Testis (tissue), 3 donors: Measurements from ENCODE around the gene MRGPRD. TPM values are rescaled to one million over a fixed set of nuclear protein-coding genes. Genes with fewer than 3 reads are reported as not detected.

Source experiments
- DNase-seq: peaks from one replicate; pipeline ENCODE4 v3.0.0-alpha.2; 2019
- H3K27ac ChIP-seq, 2 donors: fragments of 200-600 bp; sonication (generic); one replicate each; pipeline ENCODE4 v1.5.1; 2019
- H3K27me3 ChIP-seq: fragments of 200-600 bp; sonication (generic); one replicate; pipeline ENCODE4 v1.5.1; 2019
- H3K36me3 ChIP-seq: fragments of 200-600 bp; sonication (generic); one replicate; pipeline ENCODE4 v1.5.1; 2017; ENCODE audit warnings: low read depth; ENCODE audit errors: missing control alignments
- H3K4me1 ChIP-seq: fragments of 200-600 bp; sonication (generic); one replicate; pipeline ENCODE4 v1.5.1; 2019
- H3K4me3 ChIP-seq, 2 donors: fragments of 200-600 bp; sonication (generic); one replicate each; pipeline ENCODE4 v1.5.1; 2017 to 2019
- H3K9me3 ChIP-seq: fragments of 200-600 bp; sonication (generic); one replicate; pipeline ENCODE4 v1.5.1; 2017
- CTCF ChIP-seq, 3 experiments: fragments of 450-650 bp in 2 of 3; fragments of 200-600 bp in 1 of 3; sonication (generic) in 1 of 3; IDR thresholded peaks; one replicate each; pipeline ENCODE4 v1.5.1; 2016 to 2019; ENCODE audit warnings: antibody characterized with exemption in 3 of 3, mild to moderate bottlenecking in 2 of 3, moderate library complexity in 1 of 3
- POLR2A ChIP-seq: fragments of 450-650 bp; IDR thresholded peaks from one replicate; pipeline ENCODE4 v1.6.1; 2017; ENCODE audit warnings: antibody characterized with exemption, mild to moderate bottlenecking, moderate library complexity
- whole genome bisulfite sequencing, 2 donors: methylation state at CpG; one replicate each; pipeline ENCODE4 v1.1.5; 2018; 5-methylcytosine and 5-hydroxymethylcytosine counted together
- intact Hi-C: fragments of 100-400 bp; cut with DNase I; formaldehyde crosslinking; loops from one replicate; pipeline ENCODE4 v1.15.1; 2023; ENCODE audit warnings: low total_unique reads
- polyA plus RNA-seq: library from polyadenylated mRNA; stranded (reverse); fragments of 350-450 nt; fragmentation: Illumina TruSeq; extraction: RNeasy Lipid Tissue Mini Kit (QIAGEN cat#74804); gene quantifications from one replicate; pipeline ENCODE4 v1.2.3, GENCODE V29; 2014; ENCODE audit warnings: low read depth, low replicate concordance; ENCODE audit not compliant: insufficient read depth
- total RNA-seq, 2 donors: library from RNA; depleted of rRNA; stranded (reverse); fragments of >200 nt; gene quantifications; one replicate each; pipeline ENCODE4 v1.2.3, GENCODE V29; 2016

The MRGPRD gene
- total and polyA plus RNA-seq, 3 donors from 2014 or later = not detected

- Histone ChIP-seq H3K36me3 (no peaks in the 10 kb centered on the region), H3K27me3 (no peaks in the 10 kb centered on the region), H3K9me3 (no peaks in the 10 kb centered on the region), H3K4me3 (no peak overlapping the region), H3K27ac (no peak overlapping the region), H3K4me1 (peaks cover 4% of the 10 kb centered on the region)
- DNase-seq = peak; percentile 54
- WGBS, 2 donors = 36 to 53% methylated on average over 13 to 30 of the region's 30 CpGs
- intact Hi-C loops = no loop called here
- TF ChIP-seq POLR2A (no peak), CTCF (IDR thresholded peaks at IDR 0.05) (no peak)
Observed at GRCh38 chr11:68954836-68955606, 25.8 kb downstream of the MRGPRD start.

- Histone ChIP-seq H3K4me1 (peaks cover 4% of the 10 kb centered on the region), H3K4me3 (no peak overlapping the region), H3K9me3 (no peaks in the 10 kb centered on the region), H3K27me3 (no peaks in the 10 kb centered on the region), H3K27ac (no peak overlapping the region), H3K36me3 (no peaks in the 10 kb centered on the region)
- intact Hi-C loops = no loop called here
- DNase-seq = no peak
- WGBS, 2 donors = 82 to 87% methylated on average over 2 to 9 of the region's 9 CpGs
- no peak for TF ChIP-seq POLR2A
- TF ChIP-seq CTCF (IDR thresholded peaks at IDR 0.05) = no peak
Observed at GRCh38 chr11:68950762-68951161, 30.0 kb downstream of the MRGPRD start.

- peaks cover 4% of the 10 kb centered on the region for H3K4me1 ChIP-seq
- H3K36me3 ChIP-seq = no peaks in the 10 kb centered on the region
- H3K27ac ChIP-seq = no peak overlapping the region
- TF ChIP-seq CTCF (IDR thresholded peaks at IDR 0.05) (no peak), POLR2A (no peak)
- H3K9me3 ChIP-seq = no peaks in the 10 kb centered on the region
- no peak overlapping the region for H3K4me3 ChIP-seq
- intact Hi-C loops = no loop called here
- no peak for DNase-seq
- WGBS, 2 donors = 78 to 81% methylated on average over 5 of the region's 5 CpGs
- H3K27me3 ChIP-seq = no peaks in the 10 kb centered on the region
Observed at GRCh38 chr11:68950270-68950669, 30.5 kb downstream of the MRGPRD start.

GRCh38 chr11:68948935-68949334 is 31.9 kb downstream of the MRGPRD start:
- no peak overlapping the region for H3K27ac ChIP-seq
- intact Hi-C loops = no loop called here

More at GRCh38 chr11:68948935-68949334, 31.9 kb downstream of the MRGPRD start:
- TF ChIP-seq POLR2A = no peak
- TF ChIP-seq CTCF (IDR thresholded peaks at IDR 0.05) = no peak
- Histone ChIP-seq H3K4me3 (no peak overlapping the region), H3K9me3 (no peaks in the 10 kb centered on the region), H3K36me3 (no peaks in the 10 kb centered on the region), H3K27me3 (no peaks in the 10 kb centered on the region), H3K4me1 (no peaks in the 10 kb centered on the region)
- WGBS, 2 donors = 73 to 80% methylated on average over 17 of the region's 17 CpGs
- peak; percentile 29 for DNase-seq
